Measurements from ENCODE around the gene ACADVL. TPM values are rescaled to one million over a fixed set of nuclear protein-coding genes. Genes with fewer than 3 reads are reported as not detected.

Gene ACADVL
- total RNA-seq, 2 experiments from 2014 or later: 245 to 256 TPM

- H3K27ac Mint-ChIP-seq: peak overlapping the region; percentile 42
- DNase-seq: no peak
- H3K27me3 Mint-ChIP-seq: no peaks in the 10 kb centered on the region
- H3K36me3 Mint-ChIP-seq: no peaks in the 10 kb centered on the region
- H3K9me3 Mint-ChIP-seq: no peaks in the 10 kb centered on the region
- H3K4me3 Mint-ChIP-seq: no peak overlapping the region
- peaks cover 28% of the 10 kb centered on the region for H3K4me1 Mint-ChIP-seq
Measured at GRCh38 chr17:7207120-7208001, 12.4 kb upstream of the ACADVL start.

DNA sequence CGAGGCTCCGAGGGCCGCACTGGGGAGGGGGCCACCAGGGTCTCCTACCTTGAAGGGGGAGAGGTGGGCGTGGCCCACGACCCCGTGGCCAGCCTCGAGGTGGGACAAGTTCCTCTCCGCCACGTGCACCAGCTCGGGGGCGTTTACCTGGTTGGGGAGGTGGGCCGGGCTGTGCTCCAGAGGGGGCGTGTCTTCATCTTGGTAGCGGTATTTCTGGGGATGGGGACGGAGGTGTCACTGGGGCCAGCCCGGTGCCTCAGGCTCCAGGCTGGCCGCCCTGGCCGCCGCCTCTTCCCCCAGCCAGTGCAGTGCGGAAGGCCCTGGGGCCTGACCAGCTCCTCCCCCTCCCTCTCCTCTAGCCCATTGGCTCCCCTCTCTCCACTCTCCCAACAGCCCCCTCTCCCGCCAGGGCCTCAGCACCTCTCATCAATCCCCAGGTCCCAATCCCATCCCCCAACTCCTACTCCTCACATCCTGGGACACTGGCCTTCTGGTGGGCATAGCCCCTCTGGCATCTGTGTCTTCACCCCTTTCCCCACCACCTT lies 11.6 kb upstream of the ACADVL start:
- Mint-ChIP-seq H3K4me3 (no peak overlapping the region), H3K4me1 (peaks cover 30% of the 10 kb centered on the region), H3K27ac (no peak overlapping the region), H3K36me3 (no peaks in the 10 kb centered on the region), H3K27me3 (no peaks in the 10 kb centered on the region), H3K9me3 (no peaks in the 10 kb centered on the region)
- no peak for DNase-seq

DNA sequence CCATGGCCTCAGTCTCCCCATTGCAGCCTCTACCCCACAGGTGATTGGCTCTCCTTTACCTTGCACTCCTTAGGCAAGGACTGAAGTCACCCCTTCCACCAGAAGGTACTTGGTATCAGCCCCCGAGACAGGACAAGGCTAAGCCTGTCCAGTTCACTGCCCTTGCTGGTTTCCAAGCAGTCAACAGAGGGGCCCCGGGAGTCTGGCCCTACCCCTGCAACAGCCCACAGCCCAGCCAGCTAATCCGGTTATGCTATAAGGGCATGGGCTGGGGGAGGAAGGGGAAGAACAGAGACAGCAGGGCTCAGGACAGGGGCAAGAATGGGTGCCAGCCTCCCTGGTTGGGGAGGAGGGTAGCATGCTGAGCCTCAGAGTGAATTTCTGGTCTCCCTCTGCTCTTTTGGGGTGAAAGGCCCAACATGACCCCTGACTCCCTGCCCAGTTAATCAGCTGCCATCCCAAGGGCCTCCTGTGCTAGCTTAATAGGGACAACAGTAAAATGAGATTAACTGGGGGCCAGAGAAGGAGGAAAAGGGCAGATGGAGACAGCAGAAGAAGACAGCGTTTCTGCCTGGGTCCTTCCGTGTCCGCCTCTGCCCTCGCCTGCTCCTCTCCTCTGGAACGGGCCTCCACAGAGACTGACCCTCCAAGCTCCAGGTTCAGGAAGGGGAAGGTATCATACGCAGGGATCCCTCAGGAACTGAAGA lies 10.8 kb upstream of the ACADVL start:
- DNase-seq: no peak
- Mint-ChIP-seq H3K27ac (no peak overlapping the region), H3K27me3 (no peaks in the 10 kb centered on the region), H3K4me1 (peaks cover 35% of the 10 kb centered on the region), H3K4me3 (no peak overlapping the region), H3K36me3 (no peaks in the 10 kb centered on the region), H3K9me3 (no peaks in the 10 kb centered on the region)

DNA sequence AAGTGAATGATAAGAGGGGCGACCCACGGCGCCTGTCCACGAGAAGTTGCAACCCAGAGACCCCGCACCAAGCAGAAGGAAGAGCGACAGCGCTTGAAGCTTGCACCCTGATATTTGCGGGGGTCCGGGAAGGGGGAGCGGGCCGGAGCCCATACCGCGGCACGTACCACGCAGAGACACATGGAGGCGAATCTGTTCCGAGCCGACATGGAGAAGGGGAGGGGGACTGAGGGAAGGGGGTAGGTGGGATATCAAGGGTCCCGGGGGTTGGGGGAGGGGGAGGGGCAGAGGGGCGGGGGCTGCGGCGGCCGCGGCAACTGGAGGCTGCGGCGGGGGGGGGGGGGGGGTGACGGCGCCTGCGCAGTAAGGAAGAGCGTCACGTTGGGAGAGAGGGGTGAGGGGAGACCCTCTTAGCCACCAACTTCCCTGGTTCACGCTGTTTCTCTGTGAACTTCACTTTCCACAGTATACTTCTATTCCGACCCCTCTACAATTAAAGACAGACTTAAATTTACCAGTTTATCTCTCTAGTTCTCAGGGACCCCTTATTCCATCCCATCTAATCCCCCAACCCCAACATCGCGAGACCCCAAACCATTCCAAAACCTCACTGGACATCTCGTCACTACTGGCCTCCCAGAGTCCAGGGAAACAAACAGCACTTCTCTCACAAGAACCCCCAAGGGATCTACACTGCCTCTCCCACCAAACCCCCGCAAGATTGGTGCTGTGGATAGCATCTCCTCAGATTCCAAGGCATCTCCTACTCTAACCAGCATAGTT lies 8.1 kb upstream of the ACADVL start:
- Mint-ChIP-seq H3K4me1 (peaks cover 38% of the 10 kb centered on the region), H3K4me3 (no peak overlapping the region), H3K36me3 (no peaks in the 10 kb centered on the region), H3K9me3 (no peaks in the 10 kb centered on the region), H3K27ac (peak overlapping the region; percentile 2), H3K27me3 (peaks cover 3% of the 10 kb centered on the region)
- DNase-seq: no peak

DNA sequence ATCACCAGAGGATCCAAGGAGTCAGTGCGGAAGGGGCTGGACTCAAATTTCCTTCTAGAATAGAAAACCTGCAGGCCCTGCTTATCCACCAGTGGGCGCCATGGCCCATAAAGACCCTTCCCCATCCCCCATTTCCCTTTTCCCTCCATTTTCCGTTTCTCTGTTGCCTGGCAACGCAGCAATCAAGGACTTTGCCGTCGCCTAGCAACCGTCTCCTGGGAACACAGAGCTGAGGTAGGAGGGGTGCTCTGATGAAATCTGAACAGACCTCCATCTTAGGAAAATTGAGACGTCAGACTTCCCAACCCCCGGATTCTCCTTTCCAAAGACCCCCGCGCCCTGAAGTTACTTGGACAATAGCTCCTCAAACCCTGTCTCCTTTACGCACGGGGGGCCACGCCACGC lies 5.8 kb upstream of the ACADVL start:
- Mint-ChIP-seq H3K27me3 (peaks cover 3% of the 10 kb centered on the region), H3K4me3 (peak overlapping the region; percentile 76), H3K36me3 (no peaks in the 10 kb centered on the region), H3K27ac (peak overlapping the region; percentile 95), H3K9me3 (no peaks in the 10 kb centered on the region), H3K4me1 (peaks cover 52% of the 10 kb centered on the region)
- DNase-seq: no peak

DNA sequence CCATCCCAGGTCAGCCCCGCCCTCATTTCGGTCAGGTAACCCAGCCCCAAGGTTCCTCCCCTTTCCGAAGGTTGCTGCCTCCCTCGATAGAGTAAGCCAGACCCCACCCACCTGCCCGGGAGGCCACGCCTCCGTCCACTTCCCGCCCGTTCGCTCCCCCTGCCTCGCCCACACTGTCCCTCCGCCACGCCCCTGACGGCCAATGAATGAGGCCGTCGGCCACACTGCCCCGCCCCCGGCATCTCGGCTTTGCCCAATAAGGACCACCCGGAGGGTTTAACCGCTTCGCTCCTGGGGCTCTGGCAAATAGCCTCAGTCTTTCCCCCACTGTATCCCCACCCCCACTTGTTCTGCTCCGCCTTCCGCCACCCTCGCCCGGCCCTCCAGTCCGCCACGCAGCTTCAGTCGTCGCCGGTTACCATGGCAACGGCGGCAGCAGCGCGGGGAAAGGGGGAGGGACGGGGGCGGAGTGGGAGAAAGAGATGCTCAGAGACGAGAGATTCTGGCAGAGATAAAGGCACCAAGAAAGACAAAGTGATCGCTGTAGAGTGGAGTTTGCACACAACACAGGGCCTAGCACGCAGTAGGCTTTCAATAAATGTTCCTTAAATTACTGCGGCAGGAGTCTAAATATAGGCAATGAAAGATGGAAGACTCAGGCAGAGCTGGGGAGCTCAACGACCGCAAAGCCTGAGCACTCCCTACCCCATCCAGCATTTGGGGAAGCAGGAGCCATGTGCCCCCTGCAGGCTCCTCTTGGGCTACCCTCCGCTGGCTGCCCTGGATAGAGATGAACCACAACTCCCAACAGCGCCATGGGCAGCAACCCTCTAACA lies 5.2 kb upstream of the ACADVL start:
- Mint-ChIP-seq H3K9me3 (no peaks in the 10 kb centered on the region), H3K4me3 (peak overlapping the region; percentile 76), H3K27ac (peak overlapping the region; percentile 95), H3K36me3 (no peaks in the 10 kb centered on the region), H3K4me1 (peaks cover 58% of the 10 kb centered on the region), H3K27me3 (peaks cover 3% of the 10 kb centered on the region)
- DNase-seq: peak; percentile 100

- no peak for DNase-seq
- Mint-ChIP-seq H3K27ac (peak overlapping the region; percentile 95), H3K9me3 (no peaks in the 10 kb centered on the region), H3K4me1 (peaks cover 59% of the 10 kb centered on the region), H3K4me3 (peak overlapping the region; percentile 76), H3K36me3 (no peaks in the 10 kb centered on the region), H3K27me3 (peaks cover 3% of the 10 kb centered on the region)
Measured at GRCh38 chr17:7215136-7215638, 4.6 kb upstream of the ACADVL start.

- peak overlapping the region; percentile 76 for H3K4me3 Mint-ChIP-seq
- H3K36me3 Mint-ChIP-seq: peaks cover 4% of the 10 kb centered on the region
- DNase-seq: no peak
- H3K4me1 Mint-ChIP-seq: peaks cover 64% of the 10 kb centered on the region
- peak overlapping the region; percentile 95 for H3K27ac Mint-ChIP-seq
- no peaks in the 10 kb centered on the region for H3K9me3 Mint-ChIP-seq
- H3K27me3 Mint-ChIP-seq: peaks cover 3% of the 10 kb centered on the region
Measured at GRCh38 chr17:7215652-7216180, 4.0 kb upstream of the ACADVL start.

DNA sequence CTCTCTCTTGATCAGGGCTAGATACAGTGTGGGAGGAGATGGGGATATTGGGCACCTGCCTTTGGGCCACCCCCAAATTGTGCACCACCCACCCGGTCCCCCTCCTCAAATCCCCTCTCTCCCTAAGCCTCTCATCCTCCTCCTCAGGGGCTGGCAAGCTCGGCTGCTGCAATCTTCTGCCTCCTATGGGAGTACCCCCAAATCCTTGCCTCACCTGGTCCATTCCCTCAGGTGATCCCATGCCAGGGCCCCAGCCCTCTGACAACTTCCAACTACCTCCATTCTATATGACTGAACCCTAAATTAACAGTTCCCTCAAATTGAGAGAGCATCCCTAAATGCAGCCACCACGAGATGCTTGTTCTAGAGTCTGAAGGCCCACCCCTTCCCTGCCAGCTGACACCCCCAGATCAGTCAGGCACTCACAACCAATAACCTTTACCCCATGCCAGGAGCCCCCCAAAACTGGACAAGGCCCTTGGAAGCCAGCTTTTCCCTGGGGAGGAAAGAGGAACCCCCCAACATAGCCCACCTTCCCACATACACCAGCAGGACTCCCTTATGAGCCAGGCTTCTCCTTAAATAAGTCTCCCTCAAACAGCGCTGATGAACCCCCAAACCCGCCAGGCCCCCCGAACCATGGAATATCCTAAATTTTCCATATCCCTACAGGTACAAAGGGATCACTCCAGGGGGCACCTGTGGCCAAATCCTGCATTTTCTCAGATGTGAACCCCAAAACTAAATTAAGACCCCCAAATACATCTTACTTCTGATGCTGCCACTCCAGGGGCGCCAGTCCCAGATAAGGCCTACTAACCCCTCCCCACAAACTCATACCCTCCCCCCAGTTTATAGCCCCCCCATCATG lies 3.3 kb upstream of the ACADVL start:
- DNase-seq: no peak
- peak overlapping the region; percentile 76 for H3K4me3 Mint-ChIP-seq
- H3K4me1 Mint-ChIP-seq: peaks cover 71% of the 10 kb centered on the region
- no peaks in the 10 kb centered on the region for H3K9me3 Mint-ChIP-seq
- H3K36me3 Mint-ChIP-seq: peaks cover 12% of the 10 kb centered on the region
- H3K27ac Mint-ChIP-seq: peak overlapping the region; percentile 79
- H3K27me3 Mint-ChIP-seq: peaks cover 3% of the 10 kb centered on the region

DNA sequence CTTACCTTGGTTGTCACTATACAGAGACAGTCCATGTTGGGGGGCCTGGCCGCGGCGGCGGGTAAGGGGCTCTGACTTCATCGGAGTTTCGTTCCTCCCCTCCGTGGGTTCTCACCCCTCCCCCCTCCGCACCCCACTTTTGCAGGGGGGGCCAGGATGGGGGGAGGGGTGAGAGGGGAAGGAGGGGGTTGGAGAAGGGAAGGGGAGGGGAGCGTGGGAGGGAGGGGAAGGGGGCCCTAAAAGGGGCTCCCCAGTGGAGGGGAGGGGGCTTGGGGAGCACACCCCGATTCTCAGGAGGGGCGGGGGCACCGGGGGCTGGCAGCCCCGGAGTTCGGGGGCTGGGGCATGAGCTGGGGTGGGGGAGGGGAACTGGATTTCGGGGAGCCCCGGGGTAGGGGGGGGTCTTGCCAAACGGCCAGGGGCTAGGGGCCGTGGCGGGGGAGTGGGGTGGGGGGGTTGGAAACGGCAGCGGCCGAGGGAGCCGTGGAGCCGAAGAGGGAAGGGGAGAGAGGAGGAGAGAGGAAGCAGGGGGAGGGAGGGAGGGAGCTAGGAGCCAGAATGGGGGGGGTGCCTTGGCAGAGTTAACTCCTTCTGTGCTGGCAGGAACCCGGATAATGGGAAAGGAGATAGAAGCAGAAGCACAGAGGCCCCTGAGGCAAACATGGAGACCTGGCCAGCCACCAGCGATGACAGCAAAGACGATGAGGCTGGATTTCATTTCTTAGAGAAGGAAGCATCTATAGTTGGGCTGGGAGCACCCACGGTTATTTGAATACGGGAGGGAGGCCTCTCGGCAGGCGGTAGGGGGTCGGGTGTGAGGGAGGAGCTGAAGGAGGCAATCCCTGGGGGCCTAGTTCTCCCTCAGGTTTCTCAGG lies 2.4 kb upstream of the ACADVL start:
- Mint-ChIP-seq H3K36me3 (peaks cover 13% of the 10 kb centered on the region), H3K27me3 (peaks cover 3% of the 10 kb centered on the region), H3K27ac (peak overlapping the region; percentile 82), H3K9me3 (no peaks in the 10 kb centered on the region), H3K4me1 (peaks cover 72% of the 10 kb centered on the region), H3K4me3 (peak overlapping the region; percentile 76)
- DNase-seq: no peak

GRCh38 chr17:7218166-7218565 lies 1.6 kb upstream of the ACADVL start:
- no peak for DNase-seq

DNA sequence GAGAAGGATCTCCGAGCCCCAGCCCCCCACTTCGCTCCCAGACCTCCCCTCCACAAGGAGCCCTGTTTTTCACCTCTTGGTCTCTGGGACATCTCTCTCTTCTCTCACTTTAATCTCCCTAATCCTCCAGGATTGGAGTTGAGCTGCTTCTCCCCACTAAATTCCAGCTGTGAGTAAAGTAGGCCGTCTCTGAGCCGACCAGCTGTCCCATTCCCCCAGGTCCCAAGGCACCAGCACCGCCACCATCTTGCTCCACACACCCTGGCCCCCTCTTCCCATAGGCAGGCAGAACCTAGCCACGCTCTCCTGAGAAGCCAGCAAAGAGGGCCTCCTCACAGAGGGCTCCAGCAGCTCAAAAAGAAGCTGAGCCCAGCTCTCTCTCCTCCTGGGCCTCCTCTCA lies 980 bp upstream of the ACADVL start:
- Mint-ChIP-seq H3K27me3 (peaks cover 3% of the 10 kb centered on the region), H3K27ac (peak overlapping the region; percentile 75), H3K4me1 (peaks cover 66% of the 10 kb centered on the region), H3K36me3 (peaks cover 13% of the 10 kb centered on the region), H3K4me3 (peak overlapping the region; percentile 99), H3K9me3 (no peaks in the 10 kb centered on the region)
- DNase-seq: no peak

More at GRCh38 chr17:7218166-7218565, 1.6 kb upstream of the ACADVL start:
- Mint-ChIP-seq H3K36me3 (peaks cover 13% of the 10 kb centered on the region), H3K27me3 (peaks cover 3% of the 10 kb centered on the region), H3K27ac (peak overlapping the region; percentile 82), H3K4me3 (peak overlapping the region; percentile 68), H3K9me3 (no peaks in the 10 kb centered on the region), H3K4me1 (peaks cover 71% of the 10 kb centered on the region)

All from activated naive CD8-positive, alpha-beta T cell treated with anti-CD3 and anti-CD28 coated beads for 36 hours (primary cell).